Hepatocyte (in vitro differentiated cells): ENCODE data around the gene SHROOM3. TPM values are rescaled to one million over a fixed set of nuclear protein-coding genes. Genes with fewer than 3 reads are reported as not detected.

Experiments
- DNase-seq: peaks from one replicate; pipeline ENCODE4 v3.0.0-alpha.2; 2016; ENCODE audit warnings: low spot score
- H2AFZ ChIP-seq: fragments of 200-600 bp; sonication (generic); 2 replicates; pipeline ENCODE4 v1.6.0; 2016; ENCODE audit warnings: antibody characterized with exemption, mild to moderate bottlenecking
- H3K27ac ChIP-seq: fragments of 200-600 bp; sonication (generic); 2 replicates; pipeline ENCODE4 v1.5.1; 2016; ENCODE audit warnings: mild to moderate bottlenecking
- H3K27me3 ChIP-seq: fragments of 200-600 bp; sonication (generic); 2 replicates; pipeline ENCODE4 v1.6.1; 2016
- H3K36me3 ChIP-seq: fragments of 200-600 bp; sonication (generic); replicated peaks from 2 replicates; pipeline ENCODE4 v1.5.1; 2016; ENCODE audit warnings: low read depth; ENCODE audit not compliant: insufficient read depth
- H3K4me1 ChIP-seq: fragments of 200-600 bp; sonication (generic); 2 replicates; pipeline ENCODE4 v1.5.1; 2016; ENCODE audit warnings: mild to moderate bottlenecking, moderate library complexity; ENCODE audit not compliant: insufficient read depth
- H3K4me2 ChIP-seq: fragments of 200-600 bp; sonication (generic); 2 replicates; pipeline ENCODE4 v1.6.0; 2016
- H3K4me3 ChIP-seq: fragments of 200-600 bp; sonication (generic); 2 replicates; pipeline ENCODE4 v1.5.1; 2016; ENCODE audit warnings: mild to moderate bottlenecking
- H3K79me2 ChIP-seq: fragments of 200-600 bp; sonication (generic); 2 replicates; pipeline ENCODE4 v1.6.0; 2017; ENCODE audit warnings: mild to moderate bottlenecking
- H3K9me2 ChIP-seq: fragments of 200-600 bp; sonication (generic); replicated peaks from 2 replicates; pipeline ENCODE4 v1.6.0; 2017; ENCODE audit warnings: mild to moderate bottlenecking; ENCODE audit not compliant: insufficient read depth
- H3K9me3 ChIP-seq: fragments of 200-600 bp; sonication (generic); 2 replicates; pipeline ENCODE4 v1.5.1; 2016; ENCODE audit warnings: low read depth, mild to moderate bottlenecking
- H4K20me1 ChIP-seq: fragments of 200-600 bp; sonication (generic); 2 replicates; pipeline ENCODE4 v1.6.0; 2016; ENCODE audit warnings: mild to moderate bottlenecking; ENCODE audit not compliant: insufficient read depth, poor library complexity, severe bottlenecking
- EZH2 ChIP-seq: fragments of 200-600 bp; sonication (generic); IDR thresholded peaks from 2 replicates; pipeline ENCODE4 v1.6.1; 2016; ENCODE audit warnings: antibody characterized with exemption, mild to moderate bottlenecking, borderline replicate concordance
- EZH2phosphoT487 ChIP-seq: fragments of 200-600 bp; sonication (generic); IDR thresholded peaks from one replicate; pipeline ENCODE4 v1.6.1; 2018; ENCODE audit warnings: antibody characterized with exemption, mild to moderate bottlenecking, low read depth, moderate library complexity; ENCODE audit not compliant: unreplicated experiment, severe bottlenecking
- WGBS: methylation state at CpG from one replicate; pipeline ENCODE4 v1.1.6; 2016; ENCODE audit warnings: low lambda C conversion rate; ENCODE audit errors: missing lambda C conversion rate; 5-methylcytosine and 5-hydroxymethylcytosine counted together
- polyA plus RNA-seq: library from polyadenylated mRNA; unstranded; fragments of >200 nt; fragmentation: Nextera tagmentation; extraction: Ambion mirVana; gene quantifications from 2 replicates; pipeline ENCODE4 v1.2.1, GENCODE V29; 2016
- total RNA-seq: library from RNA; depleted of rRNA; stranded (reverse); fragments of >200 nt; gene quantifications from 2 replicates; pipeline ENCODE4 v1.2.3, GENCODE V29; 2014
- TF ChIP-seq, protein P1 (sequence below): fragments of 200-600 bp; sonication (generic); IDR thresholded peaks from 2 replicates; pipeline ENCODE4 v1.5.1; 2016; ENCODE audit warnings: antibody characterized with exemption, mild to moderate bottlenecking; ENCODE audit not compliant: poor library complexity

The SHROOM3 gene
- total and polyA plus RNA-seq, 2 experiments from 2014 or later = 35.0 to 63.1 TPM

DNA sequence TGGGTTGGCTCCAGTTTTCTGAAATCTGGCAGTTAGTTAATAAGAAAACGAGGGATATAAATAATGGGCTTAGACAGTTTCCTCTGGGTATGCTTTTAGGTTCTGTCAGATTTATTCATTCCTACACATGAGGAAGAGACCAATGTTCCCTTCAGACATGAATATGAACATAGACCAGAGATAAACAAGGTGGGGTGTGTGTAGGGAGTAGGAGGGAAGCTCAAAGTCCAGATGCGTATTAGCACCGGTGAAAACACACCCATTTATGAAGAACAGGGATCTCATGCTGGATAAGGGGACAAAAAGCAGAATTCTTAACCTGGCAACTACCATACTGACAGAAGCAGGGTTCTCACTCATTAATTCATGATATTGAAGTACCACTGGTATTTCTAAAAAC, 240.0 kb downstream of the SHROOM3 start:
- no peaks in the 10 kb centered on the region for H4K20me1 ChIP-seq
- H3K4me3 ChIP-seq = no peak overlapping the region
- H3K4me1 ChIP-seq = peaks cover 13% of the 10 kb centered on the region
- no peak for TF ChIP-seq EZH2
- no peak for TF ChIP-seq EZH2phosphoT487
- TF ChIP-seq, protein P1, sequence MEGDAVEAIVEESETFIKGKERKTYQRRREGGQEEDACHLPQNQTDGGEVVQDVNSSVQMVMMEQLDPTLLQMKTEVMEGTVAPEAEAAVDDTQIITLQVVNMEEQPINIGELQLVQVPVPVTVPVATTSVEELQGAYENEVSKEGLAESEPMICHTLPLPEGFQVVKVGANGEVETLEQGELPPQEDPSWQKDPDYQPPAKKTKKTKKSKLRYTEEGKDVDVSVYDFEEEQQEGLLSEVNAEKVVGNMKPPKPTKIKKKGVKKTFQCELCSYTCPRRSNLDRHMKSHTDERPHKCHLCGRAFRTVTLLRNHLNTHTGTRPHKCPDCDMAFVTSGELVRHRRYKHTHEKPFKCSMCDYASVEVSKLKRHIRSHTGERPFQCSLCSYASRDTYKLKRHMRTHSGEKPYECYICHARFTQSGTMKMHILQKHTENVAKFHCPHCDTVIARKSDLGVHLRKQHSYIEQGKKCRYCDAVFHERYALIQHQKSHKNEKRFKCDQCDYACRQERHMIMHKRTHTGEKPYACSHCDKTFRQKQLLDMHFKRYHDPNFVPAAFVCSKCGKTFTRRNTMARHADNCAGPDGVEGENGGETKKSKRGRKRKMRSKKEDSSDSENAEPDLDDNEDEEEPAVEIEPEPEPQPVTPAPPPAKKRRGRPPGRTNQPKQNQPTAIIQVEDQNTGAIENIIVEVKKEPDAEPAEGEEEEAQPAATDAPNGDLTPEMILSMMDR = no peak
- peak; percentile 44 for DNase-seq
- no peak overlapping the region for H2AFZ ChIP-seq
- peaks cover 11% of the 10 kb centered on the region for H3K79me2 ChIP-seq
- no peaks in the 10 kb centered on the region for H3K9me3 ChIP-seq
- H3K27ac ChIP-seq = peak overlapping the region; percentile 89
- no peaks in the 10 kb centered on the region for H3K27me3 ChIP-seq
- WGBS = 73% methylated on average over 3 of the region's 3 CpGs
- H3K9me2 ChIP-seq = no peaks in the 10 kb centered on the region
- H3K36me3 ChIP-seq = no peaks in the 10 kb centered on the region
- peak overlapping the region; percentile 39 for H3K4me2 ChIP-seq

DNA sequence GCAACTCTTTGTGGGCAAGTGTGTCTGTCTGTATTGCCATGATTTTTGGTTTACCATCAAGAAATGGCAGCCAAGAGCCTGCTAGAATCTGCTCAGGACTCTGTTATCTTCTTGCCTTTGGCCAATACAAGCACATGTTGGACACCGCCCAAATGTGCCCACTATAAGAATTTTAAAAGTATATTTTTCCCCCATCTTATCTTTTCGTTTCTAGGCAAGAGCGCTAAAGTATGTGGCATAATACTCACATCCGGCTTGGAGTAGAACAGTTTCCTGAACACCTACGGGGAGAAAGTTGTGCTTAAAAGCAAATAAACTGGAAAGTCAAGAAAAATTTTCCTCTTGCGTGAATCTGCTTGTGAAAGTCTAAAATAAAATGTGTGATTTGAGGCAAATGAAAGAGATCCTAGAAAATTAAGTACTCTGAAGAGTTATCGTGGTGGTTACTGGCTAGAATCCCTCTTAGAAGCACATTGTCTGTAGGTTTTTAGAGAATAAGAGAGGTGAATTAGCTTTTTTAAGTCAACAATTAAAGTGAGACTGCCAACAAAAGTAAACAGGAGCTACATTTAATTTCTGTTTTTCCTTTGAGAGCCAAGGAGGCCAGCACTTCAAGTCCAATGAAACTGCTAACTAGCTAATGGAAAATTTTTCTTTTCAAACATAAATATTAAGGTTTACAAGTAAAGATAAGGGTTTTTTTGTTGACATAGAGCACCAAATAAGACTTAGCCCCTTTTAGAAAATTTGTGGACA, 242.7 kb downstream of the SHROOM3 start:
- H3K9me2 ChIP-seq = no peaks in the 10 kb centered on the region
- H4K20me1 ChIP-seq = no peaks in the 10 kb centered on the region
- H3K4me3 ChIP-seq = no peak overlapping the region
- H3K4me1 ChIP-seq = peaks cover 19% of the 10 kb centered on the region
- DNase-seq = no peak
- 77% methylated on average over 7 of the region's 7 CpGs for WGBS
- peak overlapping the region; percentile 49 for H3K27ac ChIP-seq
- H3K36me3 ChIP-seq = no peaks in the 10 kb centered on the region
- no peaks in the 10 kb centered on the region for H3K9me3 ChIP-seq
- no peak for TF ChIP-seq EZH2phosphoT487
- no peak for TF ChIP-seq EZH2
- TF ChIP-seq, protein P1 = no peak
- H2AFZ ChIP-seq = no peak overlapping the region
- H3K27me3 ChIP-seq = no peaks in the 10 kb centered on the region
- H3K79me2 ChIP-seq = peaks cover 15% of the 10 kb centered on the region
- H3K4me2 ChIP-seq = no peak overlapping the region

DNA sequence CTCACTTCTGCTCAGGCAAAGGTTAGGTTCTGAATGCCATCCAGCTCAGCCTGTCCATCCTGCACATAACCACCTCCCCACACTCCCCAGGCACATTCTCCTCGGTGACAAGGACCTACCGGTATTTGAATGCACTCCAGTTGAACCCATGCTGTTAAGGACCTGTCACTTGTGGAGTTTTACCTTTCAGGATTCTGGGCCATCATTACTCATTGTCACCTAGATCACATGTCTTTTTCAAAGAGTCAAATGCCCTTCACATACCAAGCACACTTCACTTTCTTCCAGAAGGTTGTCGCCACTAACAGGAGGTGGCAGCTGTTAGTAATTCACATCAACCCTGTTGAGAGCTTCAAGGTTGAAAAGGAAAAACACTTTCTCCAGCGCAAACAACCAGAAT, 244.7 kb downstream of the SHROOM3 start:
- H3K79me2 ChIP-seq = peaks cover 18% of the 10 kb centered on the region
- no peaks in the 10 kb centered on the region for H3K9me2 ChIP-seq
- H3K4me2 ChIP-seq = no peak overlapping the region
- H3K4me3 ChIP-seq = no peak overlapping the region
- H3K27me3 ChIP-seq = no peaks in the 10 kb centered on the region
- H3K4me1 ChIP-seq = peaks cover 19% of the 10 kb centered on the region
- H3K9me3 ChIP-seq = no peaks in the 10 kb centered on the region
- no peak overlapping the region for H3K27ac ChIP-seq
- no peaks in the 10 kb centered on the region for H4K20me1 ChIP-seq
- no peak for DNase-seq
- H2AFZ ChIP-seq = no peak overlapping the region
- no peaks in the 10 kb centered on the region for H3K36me3 ChIP-seq
- WGBS = 80% methylated on average over 4 of the region's 4 CpGs
- TF ChIP-seq EZH2 = no peak
- TF ChIP-seq EZH2phosphoT487 = no peak
- TF ChIP-seq, protein P1 = no peak
